K562 (cell line): ENCODE data around the gene IPO8. TPM values are rescaled to one million over a fixed set of nuclear protein-coding genes. Genes with fewer than 3 reads are reported as not detected.
A peak's percentile ranks its signal among the peaks of the same experiment; 100 is the strongest.

ENCODE experiments used
- CREM ChIP-seq: IDR thresholded peaks from 2 replicates; pipeline ENCODE4 v1.6.1; 2014; ENCODE audit warnings: antibody characterized with exemption, low read depth
- CSDE1 ChIP-seq, 2 experiments: fragments of 450-650 bp; IDR thresholded peaks; 2 replicates each; pipeline ENCODE4 v1.6.1; 2016; ENCODE audit warnings: mild to moderate bottlenecking in 1 of 2
- ETV1 ChIP-seq: fragments of 450-650 bp; conservative IDR thresholded peaks from 2 replicates; pipeline ENCODE4 v1.6.1; 2016; ENCODE audit warnings: missing genetic modification characterization, control low read depth, low read depth, missing compliant biosample characterization
- HDAC6 ChIP-seq: IDR thresholded peaks from 2 replicates; pipeline ENCODE4 v1.6.1; 2012; ENCODE audit warnings: low read depth, mild to moderate bottlenecking, control low read depth, inconsistent platforms, low read length, moderate library complexity
- HNRNPK ChIP-seq: fragments of 200-400 bp; formaldehyde crosslinking; IDR thresholded peaks from one replicate; pipeline ENCODE4 v1.6.1; 2018; ENCODE audit warnings: mild to moderate bottlenecking, low read depth, low read length; ENCODE audit not compliant: poor library complexity, severe bottlenecking
- KDM4B ChIP-seq, 2 experiments: fragments of 450-650 bp in 1 of 2; sonication (generic) in 1 of 2; IDR thresholded peaks; 2 replicates each; pipeline ENCODE4 v1.6.1; 2016 to 2017; ENCODE audit warnings: borderline replicate concordance in 2 of 2, antibody characterized with exemption in 1 of 2, low read depth in 1 of 2, mild to moderate bottlenecking in 1 of 2
- KDM5B ChIP-seq: fragments of 200-600 bp; sonication (generic); IDR thresholded peaks from 2 replicates; pipeline ENCODE4 v1.6.1; 2012; ENCODE audit warnings: low read depth, mild to moderate bottlenecking, moderate library complexity, low read length, control low read depth, inconsistent platforms; ENCODE audit not compliant: insufficient replicate concordance
- MEF2D ChIP-seq: conservative IDR thresholded peaks from 2 replicates; pipeline ENCODE4 v1.6.1; 2016; ENCODE audit warnings: low read depth, missing genetic modification characterization, missing compliant biosample characterization
- POU5F1 ChIP-seq: fragments of 150-350 bp; IDR thresholded peaks from 2 replicates; pipeline ENCODE4 v1.6.1; 2014; ENCODE audit warnings: borderline replicate concordance, low read length, low read depth, mild to moderate bottlenecking; ENCODE audit not compliant: partially characterized antibody
- RBFOX2 ChIP-seq: fragments of 200-400 bp; formaldehyde crosslinking; IDR thresholded peaks from 2 replicates; pipeline ENCODE4 v1.6.1; 2017; ENCODE audit warnings: low read depth, mild to moderate bottlenecking, low read length, moderate library complexity
- SIN3A ChIP-seq, 2 experiments: fragments of 150-350 bp in 1 of 2; IDR thresholded peaks; 2 replicates each; pipeline ENCODE4 v1.6.1; 2011 to 2016; ENCODE audit warnings: borderline replicate concordance in 2 of 2, low read depth in 2 of 2, low read length in 2 of 2, mild to moderate bottlenecking in 2 of 2, moderate library complexity in 2 of 2; ENCODE audit not compliant: control insufficient read depth in 1 of 2
- SIRT6 ChIP-seq: IDR thresholded peaks from one replicate; pipeline ENCODE4 v1.6.1; 2012; ENCODE audit warnings: low read depth, mild to moderate bottlenecking, control low read depth, inconsistent platforms, low read length, moderate library complexity
- SP1 ChIP-seq: sonication (generic); formaldehyde crosslinking; IDR thresholded peaks from 2 replicates; pipeline ENCODE4 v1.8.1; 2022; ENCODE audit warnings: mild to moderate bottlenecking, missing genetic modification reagents
- STAT5A ChIP-seq: IDR thresholded peaks from 2 replicates; pipeline ENCODE4 v1.6.1; 2012; ENCODE audit warnings: low read length, inconsistent platforms, borderline replicate concordance
- ZKSCAN1 ChIP-seq: fragments of 150-350 bp; IDR thresholded peaks from 2 replicates; pipeline ENCODE4 v1.6.1; 2016; ENCODE audit warnings: low read depth, low read length
- ZNF280B ChIP-seq: fragments of 250-450 bp; sonication (Bioruptor Pico); IDR thresholded peaks from 2 replicates; pipeline ENCODE4 v1.5.1; 2021; ENCODE audit warnings: mild to moderate bottlenecking
- ZNF316 ChIP-seq: fragments of 450-650 bp; IDR thresholded peaks from 2 replicates; pipeline ENCODE4 v1.6.1; 2016
- ZNF561 ChIP-seq: fragments of 450-650 bp; formaldehyde crosslinking; conservative IDR thresholded peaks from 2 replicates; pipeline ENCODE4 v1.4.0; 2020; ENCODE audit warnings: mild to moderate bottlenecking, moderate library complexity
- polyA plus RNA-seq, 8 experiments: library from polyadenylated mRNA; depleted of rRNA in 4 of 8; stranded (reverse) in 5 of 8; unstranded in 3 of 8; fragments of >200 nt; fragmentation: Nextera tagmentation in 2 of 8; fragmentation: Illumina TruSeq in 1 of 8; extraction: Ambion mirVana in 2 of 8; extraction: Trizol in 1 of 8; gene quantifications; 2 replicates each; pipeline versions ENCODE4 v1.2.1 to v1.2.3, GENCODE V29; 2011 to 2014; ENCODE audit warnings: inconsistent platforms in 1 of 8, missing spikeins in 1 of 8
- total RNA-seq, 7 experiments: library from RNA; depleted of rRNA in 6 of 7; stranded (reverse); fragments of >200 nt in 6 of 7; fragmentation: Illumina TruSeq in 2 of 7; extraction: Trizol in 2 of 7; gene quantifications; 2 replicates each; pipeline versions ENCODE4 v1.2.1 to v1.2.3, GENCODE V29; 2011 to 2021; ENCODE audit warnings: low replicate concordance in 1 of 7
- TF ChIP-seq, protein P1 (sequence below): fragments of 450-650 bp; IDR thresholded peaks from 2 replicates; pipeline ENCODE4 v1.7.1; 2018; ENCODE audit warnings: mild to moderate bottlenecking, low read depth; ENCODE audit not compliant: partially characterized antibody
- TF ChIP-seq, protein P2 (sequence below): IDR thresholded peaks from 2 replicates; pipeline ENCODE4 v1.6.1; 2011; ENCODE audit warnings: borderline replicate concordance, low read depth, mild to moderate bottlenecking, moderate library complexity, low read length; ENCODE audit not compliant: insufficient read depth, poor library complexity, severe bottlenecking

The IPO8 gene
- total and polyA plus RNA-seq, 9 of the 15 experiments (the other 6 are each of a cell fraction or from before 2014, with no cell fraction given), result 6.5 to 39.6 (median 24.7) TPM

GRCh38 chr12:30695199-30696102 is at the start of gene IPO8 (continued):
- TF ChIP-seq HNRNPK (no peak), POU5F1 (no peak), HDAC6 (no peak), CREM (peak; percentile 85), ZKSCAN1 (peak; percentile 85), ZNF280B (CRISPR knock-in tag) (no peak), ETV1 (tag) (peak; percentile 69), SIN3A (IDR thresholded peaks at IDR 0.05; ENCODE audit: borderline replicate concordance in 2 of 2, control insufficient read depth in 1 of 2, low read depth in 2 of 2, low read length in 2 of 2) (peak in 1 of 2 experiments; percentile 28; a peak in 2 of 4 replicates), KDM5B (peak; percentile 49), MEF2D (tag) (0 out of 2 replicates have a peak, but pooled peaks have one; percentile 47), RBFOX2 (peak; percentile 81), ZNF316 (0 out of 2 replicates have a peak, but pooled peaks have one; percentile 14), STAT5A (no peak), SIRT6 (no peak), ZNF561 (CRISPR knock-in tag) (no peak), CSDE1 (IDR thresholded peaks at IDR 0.05) (peak in 1 of 2 experiments; percentile 92; a peak in 2 of 4 replicates), SP1 (CRISPR knock-in tag) (0 out of 2 replicates have a peak, but pooled peaks have one; percentile 20), KDM4B (IDR thresholded peaks at IDR 0.05; ENCODE audit: borderline replicate concordance in 2 of 2, low read depth in 1 of 2) (peak in 1 of 2 experiments; percentile 77; a peak in 1 of 4 replicates)
- TF ChIP-seq, protein P1, sequence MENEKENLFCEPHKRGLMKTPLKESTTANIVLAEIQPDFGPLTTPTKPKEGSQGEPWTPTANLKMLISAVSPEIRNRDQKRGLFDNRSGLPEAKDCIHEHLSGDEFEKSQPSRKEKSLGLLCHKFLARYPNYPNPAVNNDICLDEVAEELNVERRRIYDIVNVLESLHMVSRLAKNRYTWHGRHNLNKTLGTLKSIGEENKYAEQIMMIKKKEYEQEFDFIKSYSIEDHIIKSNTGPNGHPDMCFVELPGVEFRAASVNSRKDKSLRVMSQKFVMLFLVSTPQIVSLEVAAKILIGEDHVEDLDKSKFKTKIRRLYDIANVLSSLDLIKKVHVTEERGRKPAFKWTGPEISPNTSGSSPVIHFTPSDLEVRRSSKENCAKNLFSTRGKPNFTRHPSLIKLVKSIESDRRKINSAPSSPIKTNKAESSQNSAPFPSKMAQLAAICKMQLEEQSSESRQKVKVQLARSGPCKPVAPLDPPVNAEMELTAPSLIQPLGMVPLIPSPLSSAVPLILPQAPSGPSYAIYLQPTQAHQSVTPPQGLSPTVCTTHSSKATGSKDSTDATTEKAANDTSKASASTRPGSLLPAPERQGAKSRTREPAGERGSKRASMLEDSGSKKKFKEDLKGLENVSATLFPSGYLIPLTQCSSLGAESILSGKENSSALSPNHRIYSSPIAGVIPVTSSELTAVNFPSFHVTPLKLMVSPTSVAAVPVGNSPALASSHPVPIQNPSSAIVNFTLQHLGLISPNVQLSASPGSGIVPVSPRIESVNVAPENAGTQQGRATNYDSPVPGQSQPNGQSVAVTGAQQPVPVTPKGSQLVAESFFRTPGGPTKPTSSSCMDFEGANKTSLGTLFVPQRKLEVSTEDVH, result peak; percentile 84
- TF ChIP-seq, protein P2, sequence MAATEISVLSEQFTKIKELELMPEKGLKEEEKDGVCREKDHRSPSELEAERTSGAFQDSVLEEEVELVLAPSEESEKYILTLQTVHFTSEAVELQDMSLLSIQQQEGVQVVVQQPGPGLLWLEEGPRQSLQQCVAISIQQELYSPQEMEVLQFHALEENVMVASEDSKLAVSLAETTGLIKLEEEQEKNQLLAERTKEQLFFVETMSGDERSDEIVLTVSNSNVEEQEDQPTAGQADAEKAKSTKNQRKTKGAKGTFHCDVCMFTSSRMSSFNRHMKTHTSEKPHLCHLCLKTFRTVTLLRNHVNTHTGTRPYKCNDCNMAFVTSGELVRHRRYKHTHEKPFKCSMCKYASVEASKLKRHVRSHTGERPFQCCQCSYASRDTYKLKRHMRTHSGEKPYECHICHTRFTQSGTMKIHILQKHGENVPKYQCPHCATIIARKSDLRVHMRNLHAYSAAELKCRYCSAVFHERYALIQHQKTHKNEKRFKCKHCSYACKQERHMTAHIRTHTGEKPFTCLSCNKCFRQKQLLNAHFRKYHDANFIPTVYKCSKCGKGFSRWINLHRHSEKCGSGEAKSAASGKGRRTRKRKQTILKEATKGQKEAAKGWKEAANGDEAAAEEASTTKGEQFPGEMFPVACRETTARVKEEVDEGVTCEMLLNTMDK, result peak; percentile 61
